Skeletal muscle satellite cell (primary cell): ENCODE measurements around the gene IRAK4.
"Not testable (repeated sequence)": the region's sequence is repeated elsewhere in the genome, so short reads cannot be mapped to it uniquely, and the experiment has no call there.

Source experiments
- H3K27me3 ChIP-seq: 2 replicates; pipeline ENCODE4 v1.7.0; 2013; ENCODE audit warnings: low read length; ENCODE audit not compliant: control insufficient read depth, insufficient read depth
- H3K36me3 ChIP-seq: 2 replicates; pipeline ENCODE4 v1.7.0; 2013; ENCODE audit warnings: mild to moderate bottlenecking, control low read depth, low read length; ENCODE audit not compliant: insufficient read depth
- H3K4me1 ChIP-seq: 2 replicates; pipeline ENCODE4 v1.7.0; 2013; ENCODE audit warnings: low read length; ENCODE audit not compliant: control insufficient read depth, insufficient read depth
- H3K4me2 ChIP-seq: 2 replicates; pipeline ENCODE4 v1.7.0; 2013; ENCODE audit warnings: mild to moderate bottlenecking, low read length
- H3K4me3 ChIP-seq: 2 replicates; pipeline ENCODE4 v1.7.0; 2013; ENCODE audit warnings: low read length
- H3K9ac ChIP-seq: 2 replicates; pipeline ENCODE4 v1.7.0; 2013; ENCODE audit warnings: mild to moderate bottlenecking, low read depth, low read length, moderate library complexity
- H3K9me3 ChIP-seq: replicated peaks from 2 replicates; pipeline ENCODE4 v1.7.0; 2013; ENCODE audit warnings: mild to moderate bottlenecking, control low read depth, low read length

Gene IRAK4

GRCh38 chr12:43742106-43742505 lies 16.6 kb upstream of the IRAK4 start:
- Histone ChIP-seq H3K36me3 (peaks cover 22% of the 10 kb centered on the region), H3K4me3 (no peak overlapping the region), H3K9me3 (peaks cover 19% of the 10 kb centered on the region), H3K4me1 (peaks cover 45% of the 10 kb centered on the region), H3K27me3 (no peaks in the 10 kb centered on the region), H3K4me2 (peak overlapping the region; percentile 57), H3K9ac (peak overlapping the region; percentile 64)

- Histone ChIP-seq H3K9me3 (peaks cover 19% of the 10 kb centered on the region), H3K36me3 (peaks cover 27% of the 10 kb centered on the region), H3K27me3 (no peaks in the 10 kb centered on the region), H3K4me2 (no peak overlapping the region), H3K4me3 (no peak overlapping the region), H3K4me1 (peaks cover 26% of the 10 kb centered on the region), H3K9ac (no peak overlapping the region)
Measured at GRCh38 chr12:43744826-43745225, 13.9 kb upstream of the IRAK4 start.

GRCh38 chr12:43749016-43749415 lies 9.7 kb upstream of the IRAK4 start:
- Histone ChIP-seq H3K36me3 (peaks cover 28% of the 10 kb centered on the region), H3K9me3 (peaks cover 16% of the 10 kb centered on the region), H3K4me3 (no peak overlapping the region), H3K9ac (no peak overlapping the region), H3K4me1 (no peaks in the 10 kb centered on the region), H3K4me2 (no peak overlapping the region), H3K27me3 (no peaks in the 10 kb centered on the region)

- H3K4me1 ChIP-seq, result no peaks in the 10 kb centered on the region
- H3K4me2 ChIP-seq, result no peak overlapping the region
- no peak overlapping the region for H3K4me3 ChIP-seq
- no peak overlapping the region for H3K9ac ChIP-seq
- H3K27me3 ChIP-seq, result no peaks in the 10 kb centered on the region
- no peaks in the 10 kb centered on the region for H3K9me3 ChIP-seq
- H3K36me3 ChIP-seq, result peaks cover 11% of the 10 kb centered on the region
Measured at GRCh38 chr12:43750814-43751213, 7.9 kb upstream of the IRAK4 start.

- not testable (repeated sequence) for H3K27me3 ChIP-seq, H3K9me3 ChIP-seq, H3K9ac ChIP-seq, H3K4me1 ChIP-seq, H3K4me3 ChIP-seq, H3K4me2 ChIP-seq
- peaks cover 11% of the 10 kb centered on the region for H3K36me3 ChIP-seq
Measured at GRCh38 chr12:43751360-43751759, 7.4 kb upstream of the IRAK4 start.

- Histone ChIP-seq H3K36me3 (peaks cover 8% of the 10 kb centered on the region), H3K4me3 (no peak overlapping the region)
Measured at GRCh38 chr12:43754015-43754414, 4.7 kb upstream of the IRAK4 start.

GRCh38 chr12:43758247-43758727 lies 464 bp upstream of the IRAK4 start:
- peak overlapping the region; percentile 78 for H3K9ac ChIP-seq
- peaks cover 17% of the 10 kb centered on the region for H3K4me1 ChIP-seq
- no peaks in the 10 kb centered on the region for H3K9me3 ChIP-seq
- no peaks in the 10 kb centered on the region for H3K36me3 ChIP-seq
- no peaks in the 10 kb centered on the region for H3K27me3 ChIP-seq
- H3K4me3 ChIP-seq, result peak overlapping the region; percentile 77
- peak overlapping the region; percentile 93 for H3K4me2 ChIP-seq

More at GRCh38 chr12:43754015-43754414, 4.7 kb upstream of the IRAK4 start:
- H3K4me1 ChIP-seq, result peaks cover 8% of the 10 kb centered on the region
- no peaks in the 10 kb centered on the region for H3K9me3 ChIP-seq
- no peak overlapping the region for H3K9ac ChIP-seq
- no peak overlapping the region for H3K4me2 ChIP-seq
- no peaks in the 10 kb centered on the region for H3K27me3 ChIP-seq

- Histone ChIP-seq H3K4me1 (peaks cover 17% of the 10 kb centered on the region), H3K9ac (no peak overlapping the region), H3K36me3 (no peaks in the 10 kb centered on the region), H3K4me2 (peak overlapping the region; percentile 93), H3K4me3 (peak overlapping the region; percentile 7), H3K27me3 (no peaks in the 10 kb centered on the region), H3K9me3 (no peaks in the 10 kb centered on the region)
Measured at GRCh38 chr12:43760396-43760795, 1.6 kb downstream of the IRAK4 start.

GRCh38 chr12:43761500-43761899 lies 2.7 kb downstream of the IRAK4 start:
- Histone ChIP-seq H3K4me1 (peaks cover 21% of the 10 kb centered on the region), H3K27me3 (no peaks in the 10 kb centered on the region), H3K9ac (no peak overlapping the region), H3K4me2 (no peak overlapping the region), H3K36me3 (no peaks in the 10 kb centered on the region), H3K4me3 (no peak overlapping the region), H3K9me3 (no peaks in the 10 kb centered on the region)

GRCh38 chr12:43762596-43762995 lies 3.8 kb downstream of the IRAK4 start:
- Histone ChIP-seq H3K9me3 (no peaks in the 10 kb centered on the region), H3K4me1 (peaks cover 19% of the 10 kb centered on the region), H3K4me2 (no peak overlapping the region), H3K36me3 (no peaks in the 10 kb centered on the region), H3K27me3 (no peaks in the 10 kb centered on the region), H3K9ac (no peak overlapping the region), H3K4me3 (no peak overlapping the region)

- Histone ChIP-seq H3K4me2 (no peak overlapping the region), H3K9me3 (no peaks in the 10 kb centered on the region), H3K27me3 (no peaks in the 10 kb centered on the region), H3K36me3 (peaks cover 3% of the 10 kb centered on the region), H3K4me3 (no peak overlapping the region), H3K4me1 (peaks cover 13% of the 10 kb centered on the region), H3K9ac (no peak overlapping the region)
Measured at GRCh38 chr12:43763769-43764168, 5.0 kb downstream of the IRAK4 start.

- Histone ChIP-seq H3K9me3 (no peaks in the 10 kb centered on the region), H3K9ac (no peak overlapping the region), H3K4me2 (no peak overlapping the region), H3K36me3 (peaks cover 3% of the 10 kb centered on the region), H3K4me1 (peaks cover 13% of the 10 kb centered on the region), H3K27me3 (no peaks in the 10 kb centered on the region), H3K4me3 (no peak overlapping the region)
Measured at GRCh38 chr12:43764528-43764927, 5.8 kb downstream of the IRAK4 start.
